ENCODE results near the gene ARFGAP2. TPM values are rescaled to one million over a fixed set of nuclear protein-coding genes. Genes with fewer than 3 reads are reported as not detected.

ARFGAP2 gene
- polyA plus RNA-seq, 1 experiment: 58.1 TPM

DNA sequence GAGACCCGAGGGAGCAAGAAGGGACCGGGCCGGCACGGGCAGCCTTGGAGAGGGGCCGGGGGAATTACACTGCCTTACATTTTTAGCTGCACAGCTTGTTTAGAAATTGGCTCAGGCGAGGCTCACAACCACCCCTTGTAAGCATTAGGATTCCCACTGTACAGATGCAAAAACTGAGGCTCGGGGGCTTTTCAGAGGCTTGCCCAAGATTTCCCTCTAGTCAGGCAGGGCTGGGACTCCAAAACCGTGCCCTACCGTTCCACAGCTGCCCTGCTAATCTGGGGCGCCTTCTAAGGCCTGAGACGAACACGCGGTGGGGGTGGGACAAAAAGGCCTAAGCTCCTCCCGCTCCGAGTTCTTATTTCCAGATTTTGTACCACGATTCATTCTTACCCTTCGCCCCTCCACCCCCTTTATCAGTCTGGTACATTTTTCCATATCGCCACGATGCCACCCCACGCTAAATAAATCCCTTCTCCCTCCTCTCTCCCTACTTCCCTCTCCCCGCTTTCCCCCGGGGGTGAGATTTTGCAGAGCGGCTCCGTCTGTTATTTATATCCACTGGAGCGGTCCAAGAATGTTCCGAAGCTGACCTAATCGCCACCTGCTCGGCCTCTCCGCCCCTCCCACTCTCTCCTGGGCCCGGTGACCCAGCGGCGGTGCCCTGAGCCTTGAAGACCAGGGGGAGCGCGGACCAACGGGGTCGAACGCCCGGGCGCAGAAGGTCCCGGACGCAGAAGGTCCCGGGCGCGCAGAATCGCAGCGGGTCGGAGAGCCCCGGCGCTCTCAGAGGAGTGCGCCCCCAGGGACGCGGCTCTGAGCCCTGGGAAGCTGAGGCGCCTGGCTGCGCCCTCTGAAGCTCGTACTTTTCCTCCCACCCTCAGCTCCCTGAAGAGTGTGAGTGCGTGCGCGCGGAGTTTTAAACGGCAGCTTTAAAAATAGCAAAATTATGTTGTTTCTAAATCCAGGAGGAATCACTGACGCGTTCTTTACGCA, 10.3 kb upstream of the ARFGAP2 start:
- 0 out of 2 replicates have a peak, but pooled peaks have one; percentile 17 for TF ChIP-seq CTCF (IDR thresholded peaks at IDR 0.05; ENCODE audit: insufficient read depth, low read depth, low read length)
- ChIA-PET POLR2A (no interaction called here), CTCF (interaction anchor here (0.6 to 3.8 kb wide), 6 partner anchors 8 to 213 kb away, joined by 3 to 17 read pairs (median 6); partner anchors contain the start of genes ACP2 and DDB2)
- DNase-seq (ENCODE audit: low read depth): no peak
- H3K36me3 ChIP-seq (ENCODE audit: control insufficient read depth, insufficient read depth, low read length): peaks cover 5% of the 10 kb centered on the region
- peak overlapping the region; percentile 78 for H3K4me3 ChIP-seq (ENCODE audit: low read depth, low read length)
- H3K27me3 ChIP-seq (ENCODE audit: control insufficient read depth, insufficient read depth, low read length): no peaks in the 10 kb centered on the region

DNA sequence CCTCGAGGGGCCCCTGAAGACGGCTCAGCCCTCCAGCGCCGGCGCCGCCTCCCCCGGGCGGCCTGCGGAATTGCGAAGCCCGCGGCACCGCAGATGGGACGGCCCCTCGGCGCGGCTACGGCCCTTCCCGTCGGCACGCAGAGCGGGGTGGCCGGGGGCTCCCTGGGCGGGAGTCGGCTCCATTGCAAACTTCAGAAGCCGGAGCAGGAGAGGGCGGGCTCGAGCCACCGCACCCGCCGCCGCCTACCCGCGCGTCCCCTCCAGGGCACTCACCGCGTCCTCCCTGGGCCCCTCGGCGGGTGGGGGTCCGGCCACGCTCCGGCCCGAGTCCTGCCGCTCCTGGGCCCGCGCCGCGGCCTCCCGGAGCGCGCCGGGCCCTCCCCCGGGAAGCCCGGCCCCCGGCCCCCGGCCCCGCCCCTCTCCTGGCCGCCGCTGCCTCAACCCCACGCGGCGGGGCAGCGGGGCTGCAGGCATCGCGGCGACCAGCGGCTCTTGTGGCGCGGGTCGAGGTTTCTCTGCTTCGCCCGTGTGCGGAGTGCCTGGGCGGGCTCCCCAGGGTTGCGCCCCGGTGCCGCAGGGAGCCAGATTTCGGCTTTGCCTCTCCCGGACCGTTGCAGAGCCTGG, 9.5 kb upstream of the ARFGAP2 start, which contains the start of gene PACSIN3:
TSS of gene PACSIN3 (minus strand) at position 359 of the 624 bp plus-strand sequence. CDS start 3,707 bp downstream, outside the sequence.
- ChIA-PET POLR2A (no interaction called here), CTCF (interaction anchor here (0.9 to 3.8 kb wide), 7 partner anchors 8 to 188 kb away, joined by 3 to 17 read pairs (median 7); partner anchors contain the start of genes ACP2, DDB2 and NR1H3)
- no peak for DNase-seq (ENCODE audit: low read depth)
- no peak for TF ChIP-seq CTCF (IDR thresholded peaks at IDR 0.05; ENCODE audit: insufficient read depth, low read depth, low read length)
- Histone ChIP-seq H3K27me3 (ENCODE audit: control insufficient read depth, insufficient read depth, low read length) (no peaks in the 10 kb centered on the region), H3K36me3 (ENCODE audit: control insufficient read depth, insufficient read depth, low read length) (peaks cover 5% of the 10 kb centered on the region), H3K4me3 (ENCODE audit: low read depth, low read length) (peak within 1 kb of the TSS; percentile 78)

DNA sequence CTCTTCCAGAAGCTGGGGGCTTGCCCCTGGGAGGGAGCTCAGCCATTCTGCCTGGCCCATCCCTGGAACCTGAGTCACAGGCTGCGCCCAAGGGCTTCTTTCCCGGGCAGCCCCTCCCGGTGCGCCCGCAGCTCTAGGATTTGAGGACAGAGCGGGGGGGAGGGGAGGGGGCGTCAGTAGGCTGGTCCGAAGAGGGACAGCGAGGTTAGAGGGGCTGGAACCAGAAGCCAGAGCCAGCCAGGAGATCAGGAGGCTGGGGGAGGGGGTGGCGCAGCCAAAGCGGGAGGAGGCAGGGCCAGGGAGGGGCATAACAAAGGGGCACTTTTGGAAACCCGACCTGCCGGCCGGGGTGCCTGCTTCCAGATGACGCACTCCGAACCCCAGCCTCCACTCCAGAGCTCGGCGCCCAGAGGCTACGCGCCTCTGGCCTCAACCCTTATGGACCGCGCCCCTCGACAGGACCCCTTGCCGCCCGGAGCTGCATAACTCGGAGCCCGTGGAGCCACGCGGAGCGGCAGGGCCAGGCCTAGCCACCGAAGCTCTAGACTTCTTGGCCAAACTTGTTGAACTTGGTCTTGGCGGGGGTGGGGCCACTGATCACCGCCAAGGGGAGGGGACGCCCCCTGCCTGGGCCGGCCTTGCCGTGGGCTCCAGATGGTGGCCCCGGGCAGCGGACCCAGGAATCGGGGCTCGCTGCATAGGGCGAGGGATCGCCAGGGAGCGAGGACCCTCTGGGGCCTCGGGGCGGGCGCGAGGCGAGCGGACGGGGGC, 8.8 kb upstream of the ARFGAP2 start:
- Histone ChIP-seq H3K27me3 (ENCODE audit: control insufficient read depth, insufficient read depth, low read length) (no peaks in the 10 kb centered on the region), H3K4me3 (ENCODE audit: low read depth, low read length) (peak overlapping the region; percentile 78), H3K36me3 (ENCODE audit: control insufficient read depth, insufficient read depth, low read length) (peaks cover 5% of the 10 kb centered on the region)
- POLR2A ChIA-PET: interaction anchor here (0.6 kb wide), 1 partner anchor 260 kb away, joined by 3 read pairs; no protein-coding TSS in a partner anchor
- TF ChIP-seq CTCF (IDR thresholded peaks at IDR 0.05; ENCODE audit: insufficient read depth, low read depth, low read length): no peak
- CTCF ChIA-PET: interaction anchor here (0.8 to 2.1 kb wide), 7 partner anchors 8 to 189 kb away, joined by 3 to 12 read pairs (median 4); partner anchors contain the start of genes ACP2, DDB2 and NR1H3
- DNase-seq (ENCODE audit: low read depth): no peak

DNA sequence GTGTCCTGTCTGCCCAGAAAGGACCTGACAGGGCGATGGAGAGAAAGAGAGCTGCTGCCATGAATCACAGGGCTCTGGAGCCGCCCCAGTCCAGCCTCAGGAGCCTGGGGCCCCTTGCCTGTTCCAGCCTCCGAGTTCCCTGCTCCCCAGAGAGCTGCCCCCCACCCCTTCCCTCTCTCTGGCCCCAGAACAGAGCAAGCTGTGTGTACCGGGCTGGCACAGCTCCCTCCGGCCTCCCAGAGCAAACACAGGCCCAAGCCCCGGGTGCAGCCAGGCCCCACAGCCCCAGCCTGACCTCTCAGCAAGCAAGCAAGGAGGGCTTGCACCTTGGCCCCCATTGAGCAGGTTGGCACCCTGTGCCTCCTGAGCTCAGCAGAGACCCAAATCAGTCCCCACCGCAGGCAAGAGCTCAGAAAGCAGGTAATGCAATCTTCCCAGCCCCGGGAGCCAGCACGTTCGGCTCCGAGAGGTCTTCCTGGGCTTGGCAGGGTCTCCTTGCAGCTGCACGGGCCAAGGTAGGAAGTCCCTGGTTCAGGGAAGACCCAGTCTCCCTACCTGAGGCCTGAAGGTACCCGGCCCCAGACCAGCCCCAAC, 8.1 kb upstream of the ARFGAP2 start:
- no peak for DNase-seq (ENCODE audit: low read depth)
- H3K27me3 ChIP-seq (ENCODE audit: control insufficient read depth, insufficient read depth, low read length): no peaks in the 10 kb centered on the region
- TF ChIP-seq CTCF (IDR thresholded peaks at IDR 0.05; ENCODE audit: insufficient read depth, low read depth, low read length): no peak
- peak overlapping the region; percentile 78 for H3K4me3 ChIP-seq (ENCODE audit: low read depth, low read length)
- POLR2A ChIA-PET: interaction anchor here (0.6 kb wide), 1 partner anchor 259 kb away, joined by 3 read pairs; no protein-coding TSS in a partner anchor
- peaks cover 7% of the 10 kb centered on the region for H3K36me3 ChIP-seq (ENCODE audit: control insufficient read depth, insufficient read depth, low read length)
- CTCF ChIA-PET: interaction anchor here (0.8 to 2.1 kb wide), 7 partner anchors 7 to 190 kb away, joined by 3 to 12 read pairs (median 4); partner anchors contain the start of genes ACP2, DDB2 and NR1H3

All from BJ (cell line).